GM18507 (cell line): Measurements from ENCODE around the gene KIRREL3.

ENCODE experiments used
- DNase-seq: peaks from one replicate; pipeline ENCODE4 v3.0.0; 2011; ENCODE audit warnings: low read depth; ENCODE audit not compliant: insufficient read length; ENCODE audit errors: extremely low spot score
- FAIRE-seq: peaks from 2 replicates; lab custom pipeline; 2011; peaks lifted over from hg19 to GRCh38; lab: Jason Lieb, UNC

KIRREL3 gene

DNA sequence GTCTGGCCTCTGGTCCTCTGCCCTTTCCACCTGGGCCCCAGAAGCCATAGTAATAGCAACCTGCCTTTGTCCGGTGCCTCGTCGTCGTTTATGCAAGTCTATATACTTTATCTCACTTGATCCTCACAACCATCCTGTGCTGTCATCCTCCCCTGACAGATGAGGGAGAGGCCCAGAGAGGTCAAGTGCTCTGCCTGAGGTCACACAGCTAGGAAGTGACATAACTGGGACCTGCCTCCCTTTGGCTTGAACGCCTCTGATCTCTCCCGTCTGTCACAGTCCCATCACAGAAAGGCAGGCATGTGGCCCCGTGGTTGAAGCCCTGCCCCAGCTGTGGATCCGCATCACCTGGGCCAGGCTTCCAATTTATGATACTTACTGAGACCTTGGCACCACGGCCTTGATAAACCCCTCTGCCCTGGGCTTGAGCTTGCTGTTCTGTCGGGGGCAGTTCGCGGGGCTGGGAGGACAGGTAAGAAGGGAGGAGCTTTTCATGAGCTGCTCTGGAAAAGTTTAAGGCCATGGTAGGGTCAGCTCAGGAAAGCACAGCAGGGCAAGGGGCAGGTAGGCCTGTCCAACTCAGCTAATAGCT, 398.1 kb downstream of the KIRREL3 start:
- FAIRE-seq = no peak

DNA sequence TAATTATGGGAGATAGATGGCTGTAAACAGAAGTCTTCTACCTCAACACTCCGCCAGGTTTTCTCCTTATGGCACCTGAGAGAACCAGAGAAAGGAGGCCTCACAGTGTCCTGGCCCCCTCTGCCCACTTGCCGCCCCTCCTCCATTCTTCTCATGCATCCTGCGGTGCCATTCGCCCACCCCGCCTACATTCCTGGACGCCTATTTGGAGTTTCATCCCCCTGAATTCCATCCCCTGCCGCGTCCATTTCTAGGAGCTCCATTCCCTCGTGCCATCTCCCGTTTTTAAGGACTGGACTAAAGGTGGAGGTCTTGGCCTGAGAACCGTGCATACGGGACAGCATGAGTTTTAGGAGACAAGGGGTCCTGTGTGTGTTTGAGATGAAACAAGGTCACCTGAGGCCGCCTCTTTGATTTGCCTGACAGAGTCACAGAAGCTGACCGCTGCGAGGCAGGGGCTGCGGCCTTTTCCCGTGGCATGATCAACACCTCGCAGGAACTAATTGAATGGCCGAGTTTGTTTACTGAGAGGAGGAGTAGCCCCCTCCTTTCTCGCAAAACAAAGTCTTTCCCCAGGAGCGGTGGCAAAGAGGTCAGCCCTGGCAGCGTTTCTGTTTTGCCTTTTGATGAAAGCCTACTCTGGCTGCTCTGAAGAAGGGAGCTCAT, 398.9 kb downstream of the KIRREL3 start:
- DNase-seq (no peak), FAIRE-seq (no peak)

More for the DNA sequence above, 398.1 kb downstream of the KIRREL3 start:
- no peak for DNase-seq

GRCh38 chr11:126601136-126601535, 399.4 kb downstream of the KIRREL3 start:
- DNase-seq = no peak
- no peak for FAIRE-seq

GRCh38 chr11:126599217-126599897, 401.2 kb downstream of the KIRREL3 start:
- DNase-seq = no peak
- FAIRE-seq = no peak

- no peak for FAIRE-seq
- DNase-seq = no peak
Measured at GRCh38 chr11:126598344-126599216, 402.0 kb downstream of the KIRREL3 start.

DNA sequence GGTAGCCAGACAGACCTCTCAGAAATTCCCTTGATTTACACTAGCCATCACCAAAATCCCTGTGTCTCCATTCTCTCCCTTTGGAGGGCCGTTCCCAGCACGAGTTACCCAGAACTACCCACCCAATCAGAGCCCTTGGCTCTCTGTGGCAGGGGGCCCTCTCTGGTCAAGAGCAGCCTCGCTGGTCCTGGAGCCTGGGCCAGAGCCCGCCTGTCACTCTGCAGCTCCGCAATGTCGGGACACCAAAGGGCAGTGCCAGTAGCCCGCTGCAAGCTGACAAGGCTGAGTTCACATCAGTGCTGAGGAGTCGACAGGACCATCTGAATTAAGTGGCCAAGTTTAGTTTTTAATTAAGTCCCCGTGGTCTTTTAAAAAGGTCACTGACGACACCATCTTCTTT, 403.5 kb downstream of the KIRREL3 start:
- FAIRE-seq (no peak), DNase-seq (no peak)

DNA sequence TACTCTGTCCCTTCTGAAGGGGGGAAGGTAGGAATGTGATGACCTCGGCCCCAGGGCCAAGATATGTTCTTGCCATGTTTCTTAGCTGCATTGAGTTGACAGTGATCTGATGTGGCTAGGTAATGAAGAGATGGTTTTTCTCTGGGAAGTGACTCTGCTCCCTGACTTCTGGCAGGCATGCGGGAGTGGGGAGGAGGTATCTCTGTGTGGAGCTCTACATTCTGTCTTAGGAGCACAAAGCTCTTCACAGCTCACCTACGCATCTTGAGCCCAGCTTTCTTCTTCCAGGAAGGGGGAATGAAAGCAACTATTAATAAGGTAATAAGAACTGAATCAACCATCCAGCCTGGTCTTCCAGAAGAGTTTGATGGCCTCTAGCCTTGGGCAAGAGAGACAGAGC, 404.1 kb downstream of the KIRREL3 start:
- DNase-seq (no peak), FAIRE-seq (no peak)

DNA sequence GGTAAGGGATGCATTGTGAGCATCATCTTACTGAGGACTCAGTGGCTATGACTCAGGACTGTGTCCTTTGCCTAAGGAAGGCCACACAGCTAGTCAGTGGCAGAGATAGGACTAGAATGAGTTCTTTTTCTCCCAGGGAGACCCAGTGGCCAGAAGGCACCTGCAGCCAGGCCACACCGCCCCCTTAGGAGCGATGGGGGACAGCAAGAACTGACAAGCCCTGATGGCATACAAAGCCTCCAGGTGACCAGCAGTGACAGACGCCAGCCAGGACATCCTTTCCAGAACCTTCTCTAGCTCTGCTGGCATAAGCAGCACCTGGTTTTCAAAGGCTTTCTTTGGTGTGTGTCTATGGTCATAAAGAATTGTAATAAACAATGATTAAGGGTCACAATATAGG, 405.0 kb downstream of the KIRREL3 start:
- DNase-seq = no peak
- FAIRE-seq = no peak

DNA sequence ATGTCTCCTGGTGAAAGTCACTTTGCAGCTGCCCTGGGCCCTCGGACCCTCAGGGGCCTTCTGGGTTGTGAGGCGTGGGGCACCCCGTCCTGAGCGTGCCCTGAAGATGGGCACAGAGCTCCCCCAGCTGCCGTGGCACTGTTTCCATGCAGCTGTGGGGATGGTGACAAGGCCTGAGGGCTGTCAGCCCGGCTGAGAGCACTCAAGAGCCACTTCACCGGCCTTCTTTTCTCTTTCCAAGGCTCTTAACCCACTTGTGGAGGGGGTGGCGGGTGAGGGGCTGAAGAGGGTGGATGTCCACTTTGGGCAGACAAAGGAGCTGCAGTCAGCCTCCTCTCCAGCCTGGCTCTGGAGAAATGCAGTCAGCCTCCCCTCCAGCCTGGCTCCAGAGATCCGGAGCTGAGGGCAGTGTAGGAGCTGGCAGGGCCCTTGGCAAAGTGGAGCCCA, 405.6 kb downstream of the KIRREL3 start:
- FAIRE-seq = no peak
- no peak for DNase-seq

GRCh38 chr11:126592496-126593410, 407.8 kb downstream of the KIRREL3 start:
- no peak for FAIRE-seq
- DNase-seq = no peak

DNA sequence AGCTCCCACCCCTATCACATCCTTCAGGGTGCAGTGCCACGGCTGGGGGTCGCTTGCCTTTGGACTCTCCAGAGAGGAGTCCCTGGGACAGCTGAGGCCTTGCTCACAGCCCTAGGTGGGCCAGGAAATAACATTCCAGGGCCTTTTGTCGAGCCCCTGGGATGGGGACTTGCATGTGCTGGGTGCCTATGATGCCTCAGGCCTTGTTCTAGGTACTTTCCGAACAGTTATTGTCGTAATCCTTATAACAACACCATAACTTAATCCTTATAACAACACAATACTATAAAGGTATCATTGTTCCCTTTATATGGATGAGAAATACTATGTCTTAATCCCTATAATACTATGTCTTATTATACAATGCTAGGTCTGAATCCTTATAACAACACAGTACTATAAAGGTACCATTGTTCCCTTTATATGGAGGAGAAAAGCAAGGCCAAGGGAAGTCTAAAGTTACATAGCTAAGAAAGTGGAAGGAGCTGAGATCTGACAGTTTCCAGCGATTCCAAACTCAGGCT, 408.5 kb downstream of the KIRREL3 start:
- FAIRE-seq = no peak

GRCh38 chr11:126589492-126589803, 411.1 kb downstream of the KIRREL3 start:
- no peak for FAIRE-seq
- DNase-seq = no peak

More for the DNA sequence above, 408.5 kb downstream of the KIRREL3 start:
- no peak for DNase-seq

- no peak for DNase-seq
- FAIRE-seq = no peak
Measured at GRCh38 chr11:126588630-126589491, 411.7 kb downstream of the KIRREL3 start.

- DNase-seq (no peak), FAIRE-seq (no peak)
Measured at GRCh38 chr11:126587541-126587940, 413.0 kb downstream of the KIRREL3 start.

DNA sequence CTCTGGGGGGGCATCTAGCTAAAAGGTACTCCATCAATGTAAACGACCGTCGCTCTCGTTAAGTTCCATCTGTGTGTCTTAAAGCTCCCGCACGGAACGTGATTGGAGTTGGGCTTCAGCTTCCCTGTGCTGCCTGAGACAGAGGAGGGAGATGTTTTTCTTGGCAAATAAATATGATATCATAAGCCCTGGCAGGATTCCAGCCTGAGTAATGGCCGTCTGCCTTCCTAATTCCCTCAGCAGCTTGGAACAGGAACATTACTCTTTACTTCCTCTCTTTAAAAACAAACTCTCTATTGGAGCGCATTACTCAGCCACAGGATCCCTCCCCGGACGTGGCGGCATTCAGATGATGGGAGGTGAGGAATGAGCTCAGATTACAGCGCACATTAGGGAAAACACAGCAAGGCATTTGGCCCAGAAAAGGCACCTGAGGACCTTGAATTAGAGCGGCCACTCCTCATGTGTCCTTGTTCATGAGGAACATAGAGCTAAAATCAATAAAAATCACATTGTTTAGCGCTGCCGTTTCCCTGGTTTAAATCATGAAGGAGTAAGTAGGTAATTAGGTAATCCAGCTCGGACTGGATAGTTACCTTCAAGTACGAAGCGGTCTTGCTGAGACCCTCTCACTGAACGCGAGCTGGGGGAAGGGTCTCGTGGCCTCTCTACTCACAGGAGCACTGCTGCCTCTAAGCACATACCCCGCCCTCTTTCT, 414.6 kb downstream of the KIRREL3 start:
- no peak for FAIRE-seq
- DNase-seq = no peak

DNA sequence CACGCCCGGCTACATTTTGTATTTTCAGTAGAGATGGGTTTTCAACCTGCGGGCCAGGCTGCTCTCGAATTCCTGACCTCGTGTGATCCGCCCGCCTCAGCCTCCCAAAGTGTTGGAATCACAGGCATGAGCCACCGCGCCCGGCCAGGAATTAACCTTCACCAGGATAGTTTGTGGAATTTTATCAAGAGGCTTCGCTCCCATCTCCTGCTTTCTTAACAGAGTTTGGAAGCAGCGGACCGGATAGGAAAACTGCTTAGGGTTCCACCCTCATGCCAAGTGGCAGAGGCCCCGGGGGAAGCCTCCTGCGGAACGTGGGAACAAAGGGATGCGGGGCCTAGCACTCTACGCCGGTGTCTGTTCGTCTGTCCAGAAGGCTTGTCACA, 415.2 kb downstream of the KIRREL3 start:
- DNase-seq (no peak), FAIRE-seq (no peak)

GRCh38 chr11:126583594-126584427, 416.8 kb downstream of the KIRREL3 start:
- DNase-seq (no peak), FAIRE-seq (no peak)
